Measurements from ENCODE around the gene ANO1.
A peak's percentile ranks its signal among the peaks of the same experiment; 100 is the strongest.

The ANO1 gene

DNA sequence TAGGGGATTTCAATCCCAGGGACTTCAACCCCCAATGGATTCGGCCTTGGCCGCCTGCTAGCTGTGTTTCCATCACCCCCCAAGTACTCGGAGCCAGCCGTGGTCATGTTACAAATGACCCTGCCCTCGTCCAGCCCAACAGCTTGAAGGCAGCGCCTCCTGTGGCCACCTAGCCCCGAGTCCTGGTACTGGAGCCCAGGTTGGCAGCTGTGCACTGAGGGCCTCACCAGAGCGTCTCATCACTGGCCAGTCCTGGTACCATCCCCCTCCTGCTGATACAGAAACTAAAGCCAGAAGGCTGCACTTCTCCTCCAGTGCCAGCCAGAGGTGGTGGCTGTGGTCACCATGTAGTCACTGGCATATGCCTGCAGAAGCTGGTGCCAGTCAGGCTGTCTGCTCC is 80.1 kb downstream of the ANO1 start:
- in situ Hi-C loops (cut with HindIII; ENCODE audit: low sequenced_read_pairs): no loop called here
- no peak overlapping the region for H3K4me3 ChIP-seq (ENCODE audit: low read depth, low read length)
- TF ChIP-seq, protein P1, sequence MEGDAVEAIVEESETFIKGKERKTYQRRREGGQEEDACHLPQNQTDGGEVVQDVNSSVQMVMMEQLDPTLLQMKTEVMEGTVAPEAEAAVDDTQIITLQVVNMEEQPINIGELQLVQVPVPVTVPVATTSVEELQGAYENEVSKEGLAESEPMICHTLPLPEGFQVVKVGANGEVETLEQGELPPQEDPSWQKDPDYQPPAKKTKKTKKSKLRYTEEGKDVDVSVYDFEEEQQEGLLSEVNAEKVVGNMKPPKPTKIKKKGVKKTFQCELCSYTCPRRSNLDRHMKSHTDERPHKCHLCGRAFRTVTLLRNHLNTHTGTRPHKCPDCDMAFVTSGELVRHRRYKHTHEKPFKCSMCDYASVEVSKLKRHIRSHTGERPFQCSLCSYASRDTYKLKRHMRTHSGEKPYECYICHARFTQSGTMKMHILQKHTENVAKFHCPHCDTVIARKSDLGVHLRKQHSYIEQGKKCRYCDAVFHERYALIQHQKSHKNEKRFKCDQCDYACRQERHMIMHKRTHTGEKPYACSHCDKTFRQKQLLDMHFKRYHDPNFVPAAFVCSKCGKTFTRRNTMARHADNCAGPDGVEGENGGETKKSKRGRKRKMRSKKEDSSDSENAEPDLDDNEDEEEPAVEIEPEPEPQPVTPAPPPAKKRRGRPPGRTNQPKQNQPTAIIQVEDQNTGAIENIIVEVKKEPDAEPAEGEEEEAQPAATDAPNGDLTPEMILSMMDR (IDR thresholded peaks at IDR 0.05; ENCODE audit: low read depth, low read length): peak; percentile 56
- DNase-seq (ENCODE audit: low read depth, low spot score): peak; percentile 14

DNA sequence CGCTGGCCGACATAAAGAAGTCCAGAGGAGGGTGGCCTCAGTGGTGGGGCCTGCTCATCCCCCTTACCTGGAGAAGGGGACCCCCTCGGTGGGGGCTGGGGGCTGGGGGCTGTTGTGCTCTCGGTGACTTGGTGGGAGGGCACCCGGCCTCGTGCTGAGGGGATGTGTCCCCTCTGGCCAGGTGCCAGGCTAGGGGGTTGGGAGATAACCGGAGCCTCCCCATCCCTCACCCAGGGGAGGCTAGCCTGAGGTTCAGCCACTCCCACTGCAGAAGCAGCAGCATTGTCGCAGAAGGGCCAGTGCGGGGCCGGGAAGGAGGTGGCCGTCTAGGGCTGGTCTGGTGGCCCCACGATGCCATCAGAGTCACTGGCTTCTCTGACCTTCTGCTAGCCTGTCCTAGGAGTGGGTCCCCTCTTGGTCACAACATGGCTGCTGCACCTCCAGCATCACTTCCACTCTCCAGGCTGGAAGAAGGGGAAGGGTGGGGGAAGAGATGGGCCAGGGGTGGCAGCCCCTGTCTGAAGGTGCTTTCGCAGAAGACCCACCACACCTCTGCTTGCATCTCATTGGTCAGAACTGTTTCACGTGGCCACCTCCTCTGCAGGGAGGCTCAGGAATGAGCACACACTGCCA is 80.8 kb downstream of the ANO1 start:
- H3K4me3 ChIP-seq (ENCODE audit: low read depth, low read length): no peak overlapping the region
- TF ChIP-seq, protein P1 (IDR thresholded peaks at IDR 0.05; ENCODE audit: low read depth, low read length): no peak
- no peak for DNase-seq (ENCODE audit: low read depth, low spot score)
- in situ Hi-C loops (cut with HindIII; ENCODE audit: low sequenced_read_pairs): no loop called here

DNA sequence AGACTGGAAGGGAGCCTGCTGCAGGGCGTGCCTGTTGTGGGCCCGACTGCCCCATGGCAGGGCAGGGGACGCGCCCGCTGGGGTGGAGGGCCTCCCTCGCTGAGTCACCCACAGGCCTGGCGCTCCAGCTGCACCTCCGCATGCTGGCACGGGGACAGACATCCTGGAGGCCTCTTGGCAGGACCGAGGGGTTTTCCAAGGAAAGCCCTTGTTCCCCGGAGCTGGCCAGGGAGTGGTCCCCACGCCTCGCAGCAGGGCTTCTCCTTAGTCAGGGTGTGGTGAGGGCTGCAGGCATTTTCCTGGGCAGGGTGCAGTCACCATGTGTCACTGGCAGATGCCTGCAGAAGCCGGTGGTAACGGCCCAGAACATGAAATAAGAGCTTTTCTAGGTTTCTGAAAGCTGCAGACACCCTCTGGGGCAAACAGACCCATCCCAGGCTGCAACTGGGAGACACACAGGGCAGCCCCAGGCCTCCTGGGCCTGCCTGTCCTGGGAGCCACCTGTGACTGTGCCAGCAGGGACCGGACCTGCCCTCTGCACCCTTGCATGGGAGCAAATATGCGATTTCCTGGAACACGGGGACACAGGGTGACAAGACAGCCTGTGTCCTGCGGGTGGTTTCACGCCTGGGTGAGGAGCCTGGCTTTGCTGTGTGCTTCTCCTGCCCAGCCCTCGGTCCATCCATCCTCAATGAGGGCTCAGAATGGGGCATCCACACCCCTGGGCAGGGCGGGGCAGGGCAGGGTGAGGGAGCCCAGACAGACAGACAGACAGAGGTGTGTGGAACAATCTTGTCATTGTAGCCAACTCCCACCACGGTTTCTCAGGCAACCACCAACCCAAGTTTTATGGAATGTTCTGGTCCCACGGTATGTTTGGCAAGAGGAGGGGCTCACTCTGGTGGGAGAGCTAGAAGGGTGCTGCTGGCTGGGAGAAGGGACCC is 81.8 kb downstream of the ANO1 start:
- no peak overlapping the region for H3K4me3 ChIP-seq (ENCODE audit: low read depth, low read length)
- TF ChIP-seq, protein P1 (IDR thresholded peaks at IDR 0.05; ENCODE audit: low read depth, low read length): no peak
- peak; percentile 42 for DNase-seq (ENCODE audit: low read depth, low spot score)
- in situ Hi-C loops (cut with HindIII; ENCODE audit: low sequenced_read_pairs): no loop called here

DNA sequence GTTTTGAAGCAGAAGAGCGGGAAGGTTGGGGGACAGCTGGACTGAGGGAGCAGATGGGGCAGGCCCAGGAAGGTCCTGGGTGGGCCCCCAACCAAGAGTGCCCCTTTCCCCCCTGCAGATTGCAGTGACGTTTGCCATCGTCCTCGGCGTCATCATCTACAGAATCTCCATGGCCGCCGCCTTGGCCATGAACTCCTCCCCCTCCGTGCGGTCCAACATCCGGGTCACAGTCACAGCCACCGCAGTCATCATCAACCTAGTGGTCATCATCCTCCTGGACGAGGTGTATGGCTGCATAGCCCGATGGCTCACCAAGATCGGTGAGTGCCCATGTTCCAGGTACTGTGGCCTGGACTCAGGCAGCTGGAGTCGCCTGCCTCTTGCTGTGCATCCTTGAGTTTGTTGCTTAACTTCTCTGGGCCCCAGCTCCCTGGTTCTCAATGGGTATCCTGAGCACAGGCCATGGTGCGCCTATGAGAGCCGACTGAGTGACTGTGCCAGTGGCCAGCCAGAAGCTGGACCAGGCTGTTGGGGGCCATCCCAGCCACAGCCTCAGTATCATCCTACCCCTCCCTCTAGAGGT is 83.0 kb downstream of the ANO1 start:
- DNase-seq (ENCODE audit: low read depth, low spot score): no peak
- in situ Hi-C loops (cut with HindIII; ENCODE audit: low sequenced_read_pairs): no loop called here
- TF ChIP-seq, protein P1 (IDR thresholded peaks at IDR 0.05; ENCODE audit: low read depth, low read length): no peak
- no peak overlapping the region for H3K4me3 ChIP-seq (ENCODE audit: low read depth, low read length)

DNA sequence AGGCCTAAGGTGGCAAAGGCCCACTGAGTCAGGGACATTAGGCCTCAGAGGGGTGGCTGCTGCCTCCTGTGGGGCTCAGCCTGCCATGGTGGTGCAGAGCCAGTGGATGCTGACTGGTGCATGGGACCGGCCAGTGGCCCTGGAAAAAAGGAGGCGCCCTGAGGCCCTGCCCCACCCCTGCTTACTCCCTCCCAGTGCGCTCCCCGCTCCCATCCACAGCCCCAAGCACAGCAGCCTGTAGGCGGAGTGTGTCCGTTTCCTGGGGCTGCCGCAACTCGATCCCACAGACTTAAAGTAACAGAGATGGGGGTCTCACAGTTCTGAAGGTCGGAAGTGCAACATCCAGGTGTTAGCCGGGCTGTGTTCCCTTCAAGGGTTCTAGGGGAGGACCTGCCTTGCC is 86.6 kb downstream of the ANO1 start:
- in situ Hi-C loops (cut with HindIII; ENCODE audit: low sequenced_read_pairs): no loop called here
- TF ChIP-seq, protein P1 (IDR thresholded peaks at IDR 0.05; ENCODE audit: low read depth, low read length): no peak
- no peak for DNase-seq (ENCODE audit: low read depth, low spot score)
- H3K4me3 ChIP-seq (ENCODE audit: low read depth, low read length): no peak overlapping the region

DNA sequence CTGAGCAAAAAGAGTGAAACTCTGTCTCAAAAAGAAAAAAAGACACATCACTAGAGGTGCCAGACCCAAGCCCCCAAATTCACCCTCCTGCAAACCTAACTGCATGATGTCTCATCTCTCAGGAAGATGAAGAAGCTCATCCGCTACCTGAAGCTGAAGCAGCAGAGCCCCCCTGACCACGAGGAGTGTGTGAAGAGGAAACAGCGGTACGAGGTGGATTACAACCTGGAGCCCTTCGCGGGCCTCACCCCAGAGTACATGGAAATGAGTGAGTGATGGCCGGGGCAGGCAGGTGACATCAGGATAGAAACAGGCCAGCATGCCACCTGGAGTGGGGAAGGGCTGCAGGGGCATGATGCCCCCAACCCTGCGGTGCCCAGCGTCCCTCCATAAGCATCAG is 89.0 kb downstream of the ANO1 start:
- TF ChIP-seq, protein P1 (IDR thresholded peaks at IDR 0.05; ENCODE audit: low read depth, low read length): no peak

More for the DNA sequence above, 89.0 kb downstream of the ANO1 start:
- DNase-seq (ENCODE audit: low read depth, low spot score): no peak
- no peak overlapping the region for H3K4me3 ChIP-seq (ENCODE audit: low read depth, low read length)
- in situ Hi-C loops (cut with HindIII; ENCODE audit: low sequenced_read_pairs): no loop called here
